Measurements from ENCODE around the gene RET.

The RET gene

GRCh38 chr10:43170491-43170890 lies 93.6 kb downstream of the RET start:
- no peak for DNase-seq (ENCODE audit: low spot score)

GRCh38 chr10:43172645-43173044 lies 95.8 kb downstream of the RET start:
- DNase-seq (ENCODE audit: low spot score), result no peak

GRCh38 chr10:43173120-43173519 lies 96.3 kb downstream of the RET start:
- no peak for DNase-seq (ENCODE audit: low spot score)

- DNase-seq (ENCODE audit: low spot score), result no peak
Measured at GRCh38 chr10:43174969-43175368, 98.1 kb downstream of the RET start.

- no peak for DNase-seq (ENCODE audit: low spot score)
Measured at GRCh38 chr10:43176271-43176670, 99.4 kb downstream of the RET start.

- no peak for DNase-seq (ENCODE audit: low spot score)
Measured at GRCh38 chr10:43177595-43177994, 100.7 kb downstream of the RET start.
